HEK293 (cell line): ENCODE data around the gene NAV2.

Experiments used
- CTCF ChIA-PET: fragments of 350-600 bp; formaldehyde crosslinking; extraction: SDS; loops from one replicate; lab custom pipeline; 2021; ENCODE audit warnings: antibody characterized with exemption; lab: Yijun Ruan, JAX
- POLR2A ChIA-PET: fragments of 300-600 bp; formaldehyde crosslinking; extraction: SDS; loops from one replicate; lab custom pipeline; 2020; ENCODE audit warnings: antibody characterized with exemption, inconsistent platforms; lab: Yijun Ruan, JAX
- H3K27ac ChIP-seq: fragments of 200-500 bp; sonication (Bioruptor generic); 2 replicates; pipeline ENCODE4 v1.5.1; 2014; ENCODE audit warnings: low read depth, low read length, control low read depth, inconsistent platforms; ENCODE audit errors: extremely low read depth
- H3K36me3 ChIP-seq, 2 experiments: fragments of 200-500 bp in 1 of 2; sonication (Bioruptor generic) in 1 of 2; 1 replicate in 1 of 2; 2 replicates in 1 of 2; pipeline ENCODE4 v1.5.1; 2014 to 2017; ENCODE audit warnings: inconsistent platforms in 2 of 2, low read length in 2 of 2; ENCODE audit not compliant: control insufficient read depth in 2 of 2, insufficient read depth in 1 of 2
- H3K4me1 ChIP-seq: fragments of 200-500 bp; sonication (Bioruptor generic); 2 replicates; pipeline ENCODE4 v1.5.1; 2014; ENCODE audit warnings: mild to moderate bottlenecking, low read length, inconsistent platforms; ENCODE audit not compliant: control insufficient read depth, insufficient read depth
- H3K4me3 ChIP-seq: 2 replicates; pipeline ENCODE4 v1.5.1; 2011; ENCODE audit warnings: low read depth, mild to moderate bottlenecking, control low read depth, low read length, moderate library complexity
- H3K9me3 ChIP-seq: fragments of 200-500 bp; sonication (Bioruptor generic); 2 replicates; pipeline ENCODE4 v1.5.1; 2014; ENCODE audit warnings: low read depth, low read length, inconsistent platforms; ENCODE audit not compliant: control insufficient read depth, insufficient read depth
- EGR2 ChIP-seq: fragments of 450-650 bp; formaldehyde crosslinking; IDR thresholded peaks from 2 replicates; pipeline ENCODE4 v1.5.1; 2016; ENCODE audit warnings: low read depth, missing biosample characterization, missing genetic modification characterization
- HOXD13 ChIP-seq: sonication (generic); formaldehyde crosslinking; IDR thresholded peaks from 2 replicates; pipeline ENCODE4 v1.8.0; 2022; ENCODE audit warnings: missing genetic modification reagents, borderline replicate concordance
- RBAK ChIP-seq: fragments of 450-650 bp; formaldehyde crosslinking; IDR thresholded peaks from 2 replicates; pipeline ENCODE4 v1.5.1; 2016; ENCODE audit warnings: missing biosample characterization, missing genetic modification characterization
- WT1 ChIP-seq: fragments of 450-650 bp; formaldehyde crosslinking; IDR thresholded peaks from 2 replicates; pipeline ENCODE4 v1.5.1; 2016; ENCODE audit warnings: missing biosample characterization, missing genetic modification characterization
- ZNF16 ChIP-seq: fragments of 450-650 bp; formaldehyde crosslinking; IDR thresholded peaks from 2 replicates; pipeline ENCODE4 v1.5.1; 2016; ENCODE audit warnings: low read depth, missing biosample characterization, missing genetic modification characterization
- ZNF302 ChIP-seq: fragments of 450-650 bp; formaldehyde crosslinking; IDR thresholded peaks from 2 replicates; pipeline ENCODE4 v1.5.1; 2016; ENCODE audit warnings: missing biosample characterization, missing genetic modification characterization, low read depth
- ZNF394 ChIP-seq: fragments of 450-650 bp; formaldehyde crosslinking; IDR thresholded peaks from 2 replicates; pipeline ENCODE4 v1.5.1; 2016; ENCODE audit warnings: missing biosample characterization, missing genetic modification characterization, mild to moderate bottlenecking, moderate library complexity, borderline replicate concordance
- ZNF433 ChIP-seq: fragments of 450-650 bp; formaldehyde crosslinking; IDR thresholded peaks from 2 replicates; pipeline ENCODE4 v1.5.1; 2016; ENCODE audit warnings: missing biosample characterization, missing genetic modification characterization, low read depth
- ZNF670 ChIP-seq: fragments of 450-650 bp; formaldehyde crosslinking; IDR thresholded peaks from 2 replicates; pipeline ENCODE4 v1.5.1; 2016; ENCODE audit warnings: missing biosample characterization, missing genetic modification characterization, low read depth
- TF ChIP-seq, protein P1 (sequence below): fragments of 450-650 bp; formaldehyde crosslinking; IDR thresholded peaks from 2 replicates; pipeline ENCODE4 v1.5.1; 2016; ENCODE audit warnings: missing biosample characterization, missing genetic modification characterization
- TF ChIP-seq, protein P2 (sequence below): fragments of 450-650 bp; formaldehyde crosslinking; IDR thresholded peaks from 2 replicates; pipeline ENCODE4 v1.5.1; 2017; ENCODE audit warnings: missing biosample characterization, missing genetic modification characterization
- TF ChIP-seq, protein P3 (sequence below): fragments of 450-650 bp; formaldehyde crosslinking; IDR thresholded peaks from 2 replicates; pipeline ENCODE4 v1.5.1; 2016; ENCODE audit warnings: missing biosample characterization, missing genetic modification characterization
- TF ChIP-seq, protein P4 (sequence below): fragments of 450-650 bp; formaldehyde crosslinking; IDR thresholded peaks from 2 replicates; pipeline ENCODE4; 2016; ENCODE audit warnings: missing biosample characterization, missing genetic modification characterization
- TF ChIP-seq, protein P5 (sequence below): fragments of 450-650 bp; formaldehyde crosslinking; IDR thresholded peaks from 2 replicates; pipeline ENCODE4 v1.5.1; 2016; ENCODE audit warnings: missing biosample characterization, missing genetic modification characterization
- TF ChIP-seq, protein P6 (sequence below): fragments of 450-650 bp; formaldehyde crosslinking; IDR thresholded peaks from 2 replicates; pipeline ENCODE4 v1.5.1; 2016; ENCODE audit warnings: missing biosample characterization, missing genetic modification characterization
- TF ChIP-seq, protein P7 (sequence below): fragments of 450-650 bp; formaldehyde crosslinking; IDR thresholded peaks from 2 replicates; pipeline ENCODE4 v1.5.1; 2017; ENCODE audit warnings: missing biosample characterization, missing genetic modification characterization

NAV2 gene

DNA sequence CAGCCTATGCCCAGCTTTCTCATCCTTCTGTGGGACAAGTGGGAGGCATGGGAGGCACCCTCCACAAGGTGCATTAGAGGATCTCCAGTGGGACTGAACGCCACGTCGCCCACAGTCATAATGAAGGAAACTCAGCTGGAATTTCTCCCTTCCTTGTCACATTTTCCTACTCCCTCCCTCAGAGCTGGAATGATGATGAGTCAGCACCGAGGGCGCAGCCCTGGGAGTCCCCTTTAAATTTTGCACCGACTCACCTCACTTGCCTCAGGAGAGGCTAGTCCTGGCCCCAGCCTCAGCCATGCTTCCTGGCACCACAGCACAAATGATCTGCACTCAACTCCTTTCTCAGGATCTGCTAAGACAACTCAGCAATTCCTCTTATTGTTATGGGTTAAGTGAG, 413.3 kb downstream of the NAV2 start:
- Histone ChIP-seq H3K27ac (no peak overlapping the region), H3K4me1 (no peaks in the 10 kb centered on the region), H3K36me3 (no peaks in the 10 kb centered on the region), H3K9me3 (no peaks in the 10 kb centered on the region), H3K4me3 (no peak overlapping the region)
- TF ChIP-seq ZNF433 (tag by site-specific recombination) (no peak), EGR2 (tag by site-specific recombination) (no peak), ZNF16 (no peak)
- TF ChIP-seq, protein P1, sequence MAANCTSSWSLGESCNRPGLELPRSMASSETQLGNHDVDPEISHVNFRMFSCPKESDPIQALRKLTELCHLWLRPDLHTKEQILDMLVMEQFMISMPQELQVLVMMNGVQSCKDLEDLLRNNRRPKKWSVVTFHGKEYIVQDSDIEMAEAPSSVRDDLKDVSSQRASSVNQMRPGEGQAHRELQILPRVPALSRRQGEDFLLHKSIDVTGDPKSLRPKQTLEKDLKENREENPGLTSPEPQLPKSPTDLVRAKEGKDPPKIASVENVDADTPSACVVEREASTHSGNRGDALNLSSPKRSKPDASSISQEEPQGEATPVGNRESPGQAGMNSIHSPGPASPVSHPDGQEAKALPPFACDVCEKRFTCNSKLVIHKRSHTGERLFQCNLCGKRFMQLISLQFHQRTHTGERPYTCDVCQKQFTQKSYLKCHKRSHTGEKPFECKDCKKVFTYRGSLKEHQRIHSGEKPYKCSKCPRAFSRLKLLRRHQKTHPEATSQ (tag by site-specific recombination) = no peak
- TF ChIP-seq, protein P2, sequence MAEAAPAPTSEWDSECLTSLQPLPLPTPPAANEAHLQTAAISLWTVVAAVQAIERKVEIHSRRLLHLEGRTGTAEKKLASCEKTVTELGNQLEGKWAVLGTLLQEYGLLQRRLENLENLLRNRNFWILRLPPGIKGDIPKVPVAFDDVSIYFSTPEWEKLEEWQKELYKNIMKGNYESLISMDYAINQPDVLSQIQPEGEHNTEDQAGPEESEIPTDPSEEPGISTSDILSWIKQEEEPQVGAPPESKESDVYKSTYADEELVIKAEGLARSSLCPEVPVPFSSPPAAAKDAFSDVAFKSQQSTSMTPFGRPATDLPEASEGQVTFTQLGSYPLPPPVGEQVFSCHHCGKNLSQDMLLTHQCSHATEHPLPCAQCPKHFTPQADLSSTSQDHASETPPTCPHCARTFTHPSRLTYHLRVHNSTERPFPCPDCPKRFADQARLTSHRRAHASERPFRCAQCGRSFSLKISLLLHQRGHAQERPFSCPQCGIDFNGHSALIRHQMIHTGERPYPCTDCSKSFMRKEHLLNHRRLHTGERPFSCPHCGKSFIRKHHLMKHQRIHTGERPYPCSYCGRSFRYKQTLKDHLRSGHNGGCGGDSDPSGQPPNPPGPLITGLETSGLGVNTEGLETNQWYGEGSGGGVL (tag by site-specific recombination) = no peak
- TF ChIP-seq, protein P3, sequence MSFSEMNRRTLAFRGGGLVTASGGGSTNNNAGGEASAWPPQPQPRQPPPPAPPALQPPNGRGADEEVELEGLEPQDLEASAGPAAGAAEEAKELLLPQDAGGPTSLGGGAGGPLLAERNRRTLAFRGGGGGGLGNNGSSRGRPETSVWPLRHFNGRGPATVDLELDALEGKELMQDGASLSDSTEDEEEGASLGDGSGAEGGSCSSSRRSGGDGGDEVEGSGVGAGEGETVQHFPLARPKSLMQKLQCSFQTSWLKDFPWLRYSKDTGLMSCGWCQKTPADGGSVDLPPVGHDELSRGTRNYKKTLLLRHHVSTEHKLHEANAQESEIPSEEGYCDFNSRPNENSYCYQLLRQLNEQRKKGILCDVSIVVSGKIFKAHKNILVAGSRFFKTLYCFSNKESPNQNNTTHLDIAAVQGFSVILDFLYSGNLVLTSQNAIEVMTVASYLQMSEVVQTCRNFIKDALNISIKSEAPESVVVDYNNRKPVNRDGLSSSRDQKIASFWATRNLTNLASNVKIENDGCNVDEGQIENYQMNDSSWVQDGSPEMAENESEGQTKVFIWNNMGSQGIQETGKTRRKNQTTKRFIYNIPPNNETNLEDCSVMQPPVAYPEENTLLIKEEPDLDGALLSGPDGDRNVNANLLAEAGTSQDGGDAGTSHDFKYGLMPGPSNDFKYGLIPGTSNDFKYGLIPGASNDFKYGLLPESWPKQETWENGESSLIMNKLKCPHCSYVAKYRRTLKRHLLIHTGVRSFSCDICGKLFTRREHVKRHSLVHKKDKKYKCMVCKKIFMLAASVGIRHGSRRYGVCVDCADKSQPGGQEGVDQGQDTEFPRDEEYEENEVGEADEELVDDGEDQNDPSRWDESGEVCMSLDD (tag by site-specific recombination) = no peak
- ChIA-PET POLR2A (no interaction called here), CTCF (interaction anchor here (0.6 to 0.7 kb wide), 2 partner anchors 28 to 229 kb away, joined by 3 to 4 read pairs; no protein-coding TSS in a partner anchor)

DNA sequence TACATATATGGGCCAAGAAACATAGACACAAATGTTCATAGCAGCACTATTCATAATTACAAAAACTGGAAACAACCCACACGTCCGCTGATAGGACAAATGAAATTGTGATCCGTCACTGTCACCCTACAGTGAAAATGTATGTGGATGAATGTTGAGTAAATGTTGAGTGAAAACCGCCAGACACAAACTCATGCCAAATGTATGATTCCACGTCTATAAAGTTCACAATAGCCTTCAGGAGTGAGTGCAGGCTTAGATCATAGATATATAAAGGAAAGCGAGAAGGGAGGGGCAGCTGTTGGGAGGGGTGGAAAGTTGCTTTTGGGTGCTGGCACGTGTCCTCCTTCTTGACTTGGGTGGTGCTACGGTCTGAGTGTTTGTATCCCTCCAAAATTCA, 414.1 kb downstream of the NAV2 start:
- POLR2A ChIA-PET = no interaction called here
- H3K27ac ChIP-seq = no peak overlapping the region

More for the DNA sequence above, 414.1 kb downstream of the NAV2 start:
- Histone ChIP-seq H3K4me3 (no peak overlapping the region), H3K4me1 (no peaks in the 10 kb centered on the region), H3K9me3 (no peaks in the 10 kb centered on the region), H3K36me3 (no peaks in the 10 kb centered on the region)
- TF ChIP-seq HOXD13 (no peak), ZNF302 (tag by site-specific recombination) (no peak), ZNF670 (tag by site-specific recombination) (no peak), ZNF394 (tag by site-specific recombination) (no peak), WT1 (no peak), RBAK (tag by site-specific recombination) (no peak)
- TF ChIP-seq, protein P4, sequence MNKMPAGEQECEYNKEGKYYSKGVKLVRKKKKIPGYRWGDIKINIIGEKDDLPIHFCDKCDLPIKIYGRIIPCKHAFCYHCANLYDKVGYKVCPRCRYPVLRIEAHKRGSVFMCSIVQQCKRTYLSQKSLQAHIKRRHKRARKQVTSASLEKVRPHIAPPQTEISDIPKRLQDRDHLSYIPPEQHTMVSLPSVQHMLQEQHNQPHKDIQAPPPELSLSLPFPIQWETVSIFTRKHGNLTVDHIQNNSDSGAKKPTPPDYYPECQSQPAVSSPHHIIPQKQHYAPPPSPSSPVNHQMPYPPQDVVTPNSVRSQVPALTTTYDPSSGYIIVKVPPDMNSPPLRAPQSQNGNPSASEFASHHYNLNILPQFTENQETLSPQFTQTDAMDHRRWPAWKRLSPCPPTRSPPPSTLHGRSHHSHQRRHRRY = no peak
- TF ChIP-seq, protein P5, sequence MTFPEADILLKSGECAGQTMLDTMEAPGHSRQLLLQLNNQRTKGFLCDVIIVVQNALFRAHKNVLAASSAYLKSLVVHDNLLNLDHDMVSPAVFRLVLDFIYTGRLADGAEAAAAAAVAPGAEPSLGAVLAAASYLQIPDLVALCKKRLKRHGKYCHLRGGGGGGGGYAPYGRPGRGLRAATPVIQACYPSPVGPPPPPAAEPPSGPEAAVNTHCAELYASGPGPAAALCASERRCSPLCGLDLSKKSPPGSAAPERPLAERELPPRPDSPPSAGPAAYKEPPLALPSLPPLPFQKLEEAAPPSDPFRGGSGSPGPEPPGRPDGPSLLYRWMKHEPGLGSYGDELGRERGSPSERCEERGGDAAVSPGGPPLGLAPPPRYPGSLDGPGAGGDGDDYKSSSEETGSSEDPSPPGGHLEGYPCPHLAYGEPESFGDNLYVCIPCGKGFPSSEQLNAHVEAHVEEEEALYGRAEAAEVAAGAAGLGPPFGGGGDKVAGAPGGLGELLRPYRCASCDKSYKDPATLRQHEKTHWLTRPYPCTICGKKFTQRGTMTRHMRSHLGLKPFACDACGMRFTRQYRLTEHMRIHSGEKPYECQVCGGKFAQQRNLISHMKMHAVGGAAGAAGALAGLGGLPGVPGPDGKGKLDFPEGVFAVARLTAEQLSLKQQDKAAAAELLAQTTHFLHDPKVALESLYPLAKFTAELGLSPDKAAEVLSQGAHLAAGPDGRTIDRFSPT = no peak
- TF ChIP-seq, protein P6, sequence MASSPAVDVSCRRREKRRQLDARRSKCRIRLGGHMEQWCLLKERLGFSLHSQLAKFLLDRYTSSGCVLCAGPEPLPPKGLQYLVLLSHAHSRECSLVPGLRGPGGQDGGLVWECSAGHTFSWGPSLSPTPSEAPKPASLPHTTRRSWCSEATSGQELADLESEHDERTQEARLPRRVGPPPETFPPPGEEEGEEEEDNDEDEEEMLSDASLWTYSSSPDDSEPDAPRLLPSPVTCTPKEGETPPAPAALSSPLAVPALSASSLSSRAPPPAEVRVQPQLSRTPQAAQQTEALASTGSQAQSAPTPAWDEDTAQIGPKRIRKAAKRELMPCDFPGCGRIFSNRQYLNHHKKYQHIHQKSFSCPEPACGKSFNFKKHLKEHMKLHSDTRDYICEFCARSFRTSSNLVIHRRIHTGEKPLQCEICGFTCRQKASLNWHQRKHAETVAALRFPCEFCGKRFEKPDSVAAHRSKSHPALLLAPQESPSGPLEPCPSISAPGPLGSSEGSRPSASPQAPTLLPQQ (tag by site-specific recombination) = no peak
- TF ChIP-seq, protein P7, sequence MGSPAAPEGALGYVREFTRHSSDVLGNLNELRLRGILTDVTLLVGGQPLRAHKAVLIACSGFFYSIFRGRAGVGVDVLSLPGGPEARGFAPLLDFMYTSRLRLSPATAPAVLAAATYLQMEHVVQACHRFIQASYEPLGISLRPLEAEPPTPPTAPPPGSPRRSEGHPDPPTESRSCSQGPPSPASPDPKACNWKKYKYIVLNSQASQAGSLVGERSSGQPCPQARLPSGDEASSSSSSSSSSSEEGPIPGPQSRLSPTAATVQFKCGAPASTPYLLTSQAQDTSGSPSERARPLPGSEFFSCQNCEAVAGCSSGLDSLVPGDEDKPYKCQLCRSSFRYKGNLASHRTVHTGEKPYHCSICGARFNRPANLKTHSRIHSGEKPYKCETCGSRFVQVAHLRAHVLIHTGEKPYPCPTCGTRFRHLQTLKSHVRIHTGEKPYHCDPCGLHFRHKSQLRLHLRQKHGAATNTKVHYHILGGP = no peak
- CTCF ChIA-PET = interaction anchor here (0.5 to 3.7 kb wide), 14 partner anchors 12 to 1244 kb away, joined by 3 to 107 read pairs (median 14); no protein-coding TSS in a partner anchor
